Body of pancreas (tissue), 4 donors: ENCODE results near the gene SLC35F3.

ENCODE experiments used
- POLR2A ChIP-seq, 3 donors: fragments of 450-650 bp; IDR thresholded peaks; one replicate each; pipeline ENCODE4 v1.6.1; 2016; ENCODE audit warnings: antibody characterized with exemption in 3 of 3, mild to moderate bottlenecking in 2 of 3
- TF ChIP-seq, protein P1 (sequence below), 7 experiments: fragments of 450-650 bp in 4 of 7; fragments of 200-600 bp in 3 of 7; sonication (generic) in 3 of 7; IDR thresholded peaks; one replicate each; pipeline ENCODE4 v1.5.1; 2016 to 2019; ENCODE audit warnings: antibody characterized with exemption in 7 of 7

DNA sequence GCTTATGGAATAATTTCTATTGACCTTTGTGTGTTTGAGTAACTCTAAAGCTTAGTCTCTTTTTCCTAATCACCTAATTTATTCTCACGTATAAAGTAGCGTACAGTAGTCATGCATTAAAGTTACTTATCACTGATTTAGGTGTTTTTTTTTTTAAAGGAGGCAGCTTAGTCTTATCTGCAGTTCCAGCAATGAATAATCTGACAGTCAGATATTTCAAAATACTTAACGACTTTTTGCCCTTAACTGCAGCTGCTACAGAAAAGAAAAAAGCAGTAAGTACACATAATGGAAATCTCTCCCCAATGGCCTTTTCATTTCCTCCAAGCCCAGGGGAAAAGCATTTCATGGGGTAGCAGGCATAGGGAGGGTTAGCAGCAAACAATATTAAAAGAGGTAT lies 54.6 kb downstream of the SLC35F3 start:
- TF ChIP-seq, protein P1, sequence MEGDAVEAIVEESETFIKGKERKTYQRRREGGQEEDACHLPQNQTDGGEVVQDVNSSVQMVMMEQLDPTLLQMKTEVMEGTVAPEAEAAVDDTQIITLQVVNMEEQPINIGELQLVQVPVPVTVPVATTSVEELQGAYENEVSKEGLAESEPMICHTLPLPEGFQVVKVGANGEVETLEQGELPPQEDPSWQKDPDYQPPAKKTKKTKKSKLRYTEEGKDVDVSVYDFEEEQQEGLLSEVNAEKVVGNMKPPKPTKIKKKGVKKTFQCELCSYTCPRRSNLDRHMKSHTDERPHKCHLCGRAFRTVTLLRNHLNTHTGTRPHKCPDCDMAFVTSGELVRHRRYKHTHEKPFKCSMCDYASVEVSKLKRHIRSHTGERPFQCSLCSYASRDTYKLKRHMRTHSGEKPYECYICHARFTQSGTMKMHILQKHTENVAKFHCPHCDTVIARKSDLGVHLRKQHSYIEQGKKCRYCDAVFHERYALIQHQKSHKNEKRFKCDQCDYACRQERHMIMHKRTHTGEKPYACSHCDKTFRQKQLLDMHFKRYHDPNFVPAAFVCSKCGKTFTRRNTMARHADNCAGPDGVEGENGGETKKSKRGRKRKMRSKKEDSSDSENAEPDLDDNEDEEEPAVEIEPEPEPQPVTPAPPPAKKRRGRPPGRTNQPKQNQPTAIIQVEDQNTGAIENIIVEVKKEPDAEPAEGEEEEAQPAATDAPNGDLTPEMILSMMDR (IDR thresholded peaks at IDR 0.05) = no peak
- TF ChIP-seq POLR2A (IDR thresholded peaks at IDR 0.05) = no peak
